ENCODE measurements around the gene PRRT1B. TPM values are rescaled to one million over a fixed set of nuclear protein-coding genes. Genes with fewer than 3 reads are reported as not detected.

The PRRT1B gene
- total and polyA plus RNA-seq, 2 experiments from 2014 or later, result 0.24 TPM; not detected in 1

DNA sequence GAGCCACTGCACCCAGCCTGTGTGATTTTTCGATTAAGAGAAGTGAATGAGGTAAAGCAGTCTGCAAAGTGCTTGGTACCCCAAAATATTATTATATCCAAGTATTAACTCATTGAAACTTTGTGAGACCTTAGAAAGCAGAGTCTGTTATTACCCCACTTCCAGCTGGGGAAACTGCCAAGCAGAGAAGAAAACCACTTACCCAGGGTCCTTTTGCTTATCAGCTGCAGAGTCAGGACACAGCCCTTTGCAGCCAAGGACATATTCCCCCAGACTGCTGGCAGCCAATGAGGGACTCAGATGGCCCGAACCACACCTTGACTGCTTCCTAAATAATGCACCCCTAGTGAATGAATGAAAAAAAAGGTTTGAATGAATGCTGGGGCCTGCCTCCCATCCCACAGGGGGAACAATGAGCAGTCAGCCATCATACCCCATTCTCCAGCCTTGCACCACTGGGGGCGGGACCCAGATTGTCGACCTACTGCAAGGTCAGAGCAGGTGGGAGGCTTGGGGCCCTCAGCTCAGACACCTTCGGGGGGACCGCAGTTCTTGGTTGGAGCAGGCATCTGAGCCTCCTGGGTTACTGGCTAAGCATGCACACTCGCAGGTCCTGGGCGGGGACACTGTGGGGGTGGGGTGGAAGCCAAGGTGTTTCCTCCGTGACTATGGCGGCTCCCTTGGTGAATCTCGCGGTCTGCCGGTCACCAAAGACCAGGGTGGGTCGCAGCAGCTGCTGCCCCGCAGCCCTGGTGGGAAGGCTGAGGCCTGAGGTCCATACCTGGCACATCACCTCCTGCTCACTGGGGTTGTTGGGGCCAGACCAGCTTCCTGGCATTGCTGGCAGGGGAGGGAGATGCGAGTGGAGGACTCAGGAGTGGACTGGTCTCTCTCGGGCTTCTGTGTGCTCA is 29.7 kb downstream of the PRRT1B start:
- peaks cover 10% of the 10 kb centered on the region for H3K36me3 Mint-ChIP-seq (ENCODE audit: low read depth)
- H3K27me3 Mint-ChIP-seq (ENCODE audit: insufficient read depth, low read depth, poor library complexity), result peaks cover 13% of the 10 kb centered on the region

More for the DNA sequence above, 29.7 kb downstream of the PRRT1B start:
- DNase-seq (ENCODE audit: low spot score) (no peak), ATAC-seq (no peak)
- H2AFZ ChIP-seq, result no peak overlapping the region
- H3K27ac ChIP-seq (ENCODE audit: low read depth), result no peak overlapping the region
- H3K9me3 Mint-ChIP-seq, result peaks cover under 1% of the 10 kb centered on the region; the same call in 1 of the 3 replicates
- no peaks in the 10 kb centered on the region for H3K79me2 ChIP-seq (replicated peaks; ENCODE audit: insufficient read depth)
- TF ChIP-seq ZNF331 (CRISPR knock-in tag; IDR thresholded peaks at IDR 0.05; ENCODE audit: low read depth), result no peak
- TF ChIP-seq JUNB (IDR thresholded peaks at IDR 0.05; ENCODE audit: unreplicated experiment), result no peak
- no peak for TF ChIP-seq STAT1 (IDR thresholded peaks at IDR 0.05; ENCODE audit: unreplicated experiment)
- TF ChIP-seq CREB1 (CRISPR knock-in tag; IDR thresholded peaks at IDR 0.05; ENCODE audit: low read depth), result no peak
- TF ChIP-seq, protein P1, sequence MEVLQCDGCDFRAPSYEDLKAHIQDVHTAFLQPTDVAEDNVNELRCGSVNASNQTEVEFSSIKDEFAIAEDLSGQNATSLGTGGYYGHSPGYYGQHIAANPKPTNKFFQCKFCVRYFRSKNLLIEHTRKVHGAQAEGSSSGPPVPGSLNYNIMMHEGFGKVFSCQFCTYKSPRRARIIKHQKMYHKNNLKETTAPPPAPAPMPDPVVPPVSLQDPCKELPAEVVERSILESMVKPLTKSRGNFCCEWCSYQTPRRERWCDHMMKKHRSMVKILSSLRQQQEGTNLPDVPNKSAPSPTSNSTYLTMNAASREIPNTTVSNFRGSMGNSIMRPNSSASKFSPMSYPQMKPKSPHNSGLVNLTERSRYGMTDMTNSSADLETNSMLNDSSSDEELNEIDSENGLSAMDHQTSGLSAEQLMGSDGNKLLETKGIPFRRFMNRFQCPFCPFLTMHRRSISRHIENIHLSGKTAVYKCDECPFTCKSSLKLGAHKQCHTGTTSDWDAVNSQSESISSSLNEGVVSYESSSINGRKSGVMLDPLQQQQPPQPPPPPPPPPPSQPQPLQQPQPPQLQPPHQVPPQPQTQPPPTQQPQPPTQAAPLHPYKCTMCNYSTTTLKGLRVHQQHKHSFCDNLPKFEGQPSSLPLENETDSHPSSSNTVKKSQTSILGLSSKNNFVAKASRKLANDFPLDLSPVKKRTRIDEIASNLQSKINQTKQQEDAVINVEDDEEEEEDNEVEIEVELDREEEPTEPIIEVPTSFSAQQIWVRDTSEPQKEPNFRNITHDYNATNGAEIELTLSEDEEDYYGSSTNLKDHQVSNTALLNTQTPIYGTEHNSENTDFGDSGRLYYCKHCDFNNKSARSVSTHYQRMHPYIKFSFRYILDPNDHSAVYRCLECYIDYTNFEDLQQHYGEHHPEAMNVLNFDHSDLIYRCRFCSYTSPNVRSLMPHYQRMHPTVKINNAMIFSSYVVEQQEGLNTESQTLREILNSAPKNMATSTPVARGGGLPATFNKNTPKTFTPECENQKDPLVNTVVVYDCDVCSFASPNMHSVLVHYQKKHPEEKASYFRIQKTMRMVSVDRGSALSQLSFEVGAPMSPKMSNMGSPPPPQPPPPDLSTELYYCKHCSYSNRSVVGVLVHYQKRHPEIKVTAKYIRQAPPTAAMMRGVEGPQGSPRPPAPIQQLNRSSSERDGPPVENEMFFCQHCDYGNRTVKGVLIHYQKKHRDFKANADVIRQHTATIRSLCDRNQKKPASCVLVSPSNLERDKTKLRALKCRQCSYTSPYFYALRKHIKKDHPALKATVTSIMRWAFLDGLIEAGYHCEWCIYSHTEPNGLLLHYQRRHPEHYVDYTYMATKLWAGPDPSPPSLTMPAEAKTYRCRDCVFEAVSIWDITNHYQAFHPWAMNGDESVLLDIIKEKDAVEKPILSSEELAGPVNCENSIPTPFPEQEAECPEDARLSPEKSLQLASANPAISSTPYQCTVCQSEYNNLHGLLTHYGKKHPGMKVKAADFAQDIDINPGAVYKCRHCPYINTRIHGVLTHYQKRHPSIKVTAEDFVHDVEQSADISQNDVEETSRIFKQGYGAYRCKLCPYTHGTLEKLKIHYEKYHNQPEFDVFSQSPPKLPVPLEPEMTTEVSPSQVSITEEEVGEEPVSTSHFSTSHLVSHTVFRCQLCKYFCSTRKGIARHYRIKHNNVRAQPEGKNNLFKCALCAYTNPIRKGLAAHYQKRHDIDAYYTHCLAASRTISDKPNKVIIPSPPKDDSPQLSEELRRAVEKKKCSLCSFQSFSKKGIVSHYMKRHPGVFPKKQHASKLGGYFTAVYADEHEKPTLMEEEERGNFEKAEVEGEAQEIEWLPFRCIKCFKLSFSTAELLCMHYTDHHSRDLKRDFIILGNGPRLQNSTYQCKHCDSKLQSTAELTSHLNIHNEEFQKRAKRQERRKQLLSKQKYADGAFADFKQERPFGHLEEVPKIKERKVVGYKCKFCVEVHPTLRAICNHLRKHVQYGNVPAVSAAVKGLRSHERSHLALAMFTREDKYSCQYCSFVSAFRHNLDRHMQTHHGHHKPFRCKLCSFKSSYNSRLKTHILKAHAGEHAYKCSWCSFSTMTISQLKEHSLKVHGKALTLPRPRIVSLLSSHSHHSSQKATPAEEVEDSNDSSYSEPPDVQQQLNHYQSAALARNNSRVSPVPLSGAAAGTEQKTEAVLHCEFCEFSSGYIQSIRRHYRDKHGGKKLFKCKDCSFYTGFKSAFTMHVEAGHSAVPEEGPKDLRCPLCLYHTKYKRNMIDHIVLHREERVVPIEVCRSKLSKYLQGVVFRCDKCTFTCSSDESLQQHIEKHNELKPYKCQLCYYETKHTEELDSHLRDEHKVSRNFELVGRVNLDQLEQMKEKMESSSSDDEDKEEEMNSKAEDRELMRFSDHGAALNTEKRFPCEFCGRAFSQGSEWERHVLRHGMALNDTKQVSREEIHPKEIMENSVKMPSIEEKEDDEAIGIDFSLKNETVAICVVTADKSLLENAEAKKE (CRISPR knock-in tag; IDR thresholded peaks at IDR 0.05), result no peak
- TF ChIP-seq ZNF114 (CRISPR knock-in tag; IDR thresholded peaks at IDR 0.05), result no peak
- TF ChIP-seq EZH2 (IDR thresholded peaks at IDR 0.05; ENCODE audit: low read depth, unreplicated experiment), result no peak
- TF ChIP-seq, protein P2, sequence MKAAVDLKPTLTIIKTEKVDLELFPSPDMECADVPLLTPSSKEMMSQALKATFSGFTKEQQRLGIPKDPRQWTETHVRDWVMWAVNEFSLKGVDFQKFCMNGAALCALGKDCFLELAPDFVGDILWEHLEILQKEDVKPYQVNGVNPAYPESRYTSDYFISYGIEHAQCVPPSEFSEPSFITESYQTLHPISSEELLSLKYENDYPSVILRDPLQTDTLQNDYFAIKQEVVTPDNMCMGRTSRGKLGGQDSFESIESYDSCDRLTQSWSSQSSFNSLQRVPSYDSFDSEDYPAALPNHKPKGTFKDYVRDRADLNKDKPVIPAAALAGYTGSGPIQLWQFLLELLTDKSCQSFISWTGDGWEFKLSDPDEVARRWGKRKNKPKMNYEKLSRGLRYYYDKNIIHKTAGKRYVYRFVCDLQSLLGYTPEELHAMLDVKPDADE (IDR thresholded peaks at IDR 0.05), result no peak
- TF ChIP-seq, protein P3, sequence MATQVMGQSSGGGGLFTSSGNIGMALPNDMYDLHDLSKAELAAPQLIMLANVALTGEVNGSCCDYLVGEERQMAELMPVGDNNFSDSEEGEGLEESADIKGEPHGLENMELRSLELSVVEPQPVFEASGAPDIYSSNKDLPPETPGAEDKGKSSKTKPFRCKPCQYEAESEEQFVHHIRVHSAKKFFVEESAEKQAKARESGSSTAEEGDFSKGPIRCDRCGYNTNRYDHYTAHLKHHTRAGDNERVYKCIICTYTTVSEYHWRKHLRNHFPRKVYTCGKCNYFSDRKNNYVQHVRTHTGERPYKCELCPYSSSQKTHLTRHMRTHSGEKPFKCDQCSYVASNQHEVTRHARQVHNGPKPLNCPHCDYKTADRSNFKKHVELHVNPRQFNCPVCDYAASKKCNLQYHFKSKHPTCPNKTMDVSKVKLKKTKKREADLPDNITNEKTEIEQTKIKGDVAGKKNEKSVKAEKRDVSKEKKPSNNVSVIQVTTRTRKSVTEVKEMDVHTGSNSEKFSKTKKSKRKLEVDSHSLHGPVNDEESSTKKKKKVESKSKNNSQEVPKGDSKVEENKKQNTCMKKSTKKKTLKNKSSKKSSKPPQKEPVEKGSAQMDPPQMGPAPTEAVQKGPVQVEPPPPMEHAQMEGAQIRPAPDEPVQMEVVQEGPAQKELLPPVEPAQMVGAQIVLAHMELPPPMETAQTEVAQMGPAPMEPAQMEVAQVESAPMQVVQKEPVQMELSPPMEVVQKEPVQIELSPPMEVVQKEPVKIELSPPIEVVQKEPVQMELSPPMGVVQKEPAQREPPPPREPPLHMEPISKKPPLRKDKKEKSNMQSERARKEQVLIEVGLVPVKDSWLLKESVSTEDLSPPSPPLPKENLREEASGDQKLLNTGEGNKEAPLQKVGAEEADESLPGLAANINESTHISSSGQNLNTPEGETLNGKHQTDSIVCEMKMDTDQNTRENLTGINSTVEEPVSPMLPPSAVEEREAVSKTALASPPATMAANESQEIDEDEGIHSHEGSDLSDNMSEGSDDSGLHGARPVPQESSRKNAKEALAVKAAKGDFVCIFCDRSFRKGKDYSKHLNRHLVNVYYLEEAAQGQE (IDR thresholded peaks at IDR 0.05; ENCODE audit: unreplicated experiment), result no peak
- H3K27ac Mint-ChIP-seq, result no peak overlapping the region
- H3K36me3 ChIP-seq (ENCODE audit: insufficient read depth), result no peaks in the 10 kb centered on the region
- no peaks in the 10 kb centered on the region for H3K9me2 ChIP-seq (ENCODE audit: insufficient read depth)
- no peaks in the 10 kb centered on the region for H3F3A ChIP-seq (replicated peaks; ENCODE audit: low read depth)
- H3K4me1 ChIP-seq (ENCODE audit: insufficient read depth), result no peaks in the 10 kb centered on the region
- H3K4me2 ChIP-seq, result no peak overlapping the region
- no peaks in the 10 kb centered on the region for H3K27me3 ChIP-seq (ENCODE audit: insufficient read depth)
- peaks cover 2% of the 10 kb centered on the region; the same call in 1 of the 3 replicates for H3K4me1 Mint-ChIP-seq
- no peaks in the 10 kb centered on the region for H4K20me1 ChIP-seq (replicated peaks; ENCODE audit: insufficient read depth)
- H3K4me3 ChIP-seq, result no peak overlapping the region
- no peak overlapping the region for H3K4me3 Mint-ChIP-seq

Data from GM23338 (cell line).